ENCODE measurements around the gene LGR6.

DNA sequence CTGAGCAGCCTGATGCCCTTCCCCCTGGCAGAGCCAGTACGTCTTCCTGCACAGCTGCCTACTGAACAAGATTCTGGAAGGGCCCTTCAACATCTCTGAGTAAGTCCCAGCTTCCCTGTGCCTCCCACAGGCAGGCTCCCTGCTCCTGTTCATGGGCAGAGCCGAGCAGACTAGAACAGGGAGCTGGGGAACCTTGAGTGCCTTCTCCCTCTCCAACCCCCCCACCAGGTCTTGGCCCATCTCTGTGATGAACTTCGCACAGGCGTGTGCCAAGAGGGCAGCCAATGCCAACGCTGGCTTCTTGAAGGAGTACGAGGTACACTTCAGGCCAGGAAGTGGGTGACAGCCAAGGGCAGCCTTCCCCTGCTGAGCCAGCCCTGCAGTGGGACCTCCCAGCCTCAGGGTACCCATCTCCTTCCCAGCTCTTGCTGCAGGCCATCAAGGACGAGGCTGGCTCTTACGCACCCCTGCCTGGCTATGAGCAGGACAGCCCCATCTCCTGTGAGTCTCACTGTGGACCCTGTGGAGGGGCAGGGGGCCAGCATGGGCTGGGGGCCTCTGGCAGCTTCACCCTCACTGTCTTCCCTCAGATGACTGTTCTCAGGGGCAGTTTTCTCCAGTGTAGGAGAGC, 6.4 kb upstream of the LGR6 start:
- TF ChIP-seq, protein P1, sequence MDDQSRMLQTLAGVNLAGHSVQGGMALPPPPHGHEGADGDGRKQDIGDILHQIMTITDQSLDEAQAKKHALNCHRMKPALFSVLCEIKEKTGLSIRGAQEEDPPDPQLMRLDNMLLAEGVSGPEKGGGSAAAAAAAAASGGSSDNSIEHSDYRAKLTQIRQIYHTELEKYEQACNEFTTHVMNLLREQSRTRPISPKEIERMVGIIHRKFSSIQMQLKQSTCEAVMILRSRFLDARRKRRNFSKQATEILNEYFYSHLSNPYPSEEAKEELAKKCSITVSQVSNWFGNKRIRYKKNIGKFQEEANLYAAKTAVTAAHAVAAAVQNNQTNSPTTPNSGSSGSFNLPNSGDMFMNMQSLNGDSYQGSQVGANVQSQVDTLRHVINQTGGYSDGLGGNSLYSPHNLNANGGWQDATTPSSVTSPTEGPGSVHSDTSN (CRISPR knock-in tag; IDR thresholded peaks at IDR 0.05), result no peak
- TF ChIP-seq, protein P2, sequence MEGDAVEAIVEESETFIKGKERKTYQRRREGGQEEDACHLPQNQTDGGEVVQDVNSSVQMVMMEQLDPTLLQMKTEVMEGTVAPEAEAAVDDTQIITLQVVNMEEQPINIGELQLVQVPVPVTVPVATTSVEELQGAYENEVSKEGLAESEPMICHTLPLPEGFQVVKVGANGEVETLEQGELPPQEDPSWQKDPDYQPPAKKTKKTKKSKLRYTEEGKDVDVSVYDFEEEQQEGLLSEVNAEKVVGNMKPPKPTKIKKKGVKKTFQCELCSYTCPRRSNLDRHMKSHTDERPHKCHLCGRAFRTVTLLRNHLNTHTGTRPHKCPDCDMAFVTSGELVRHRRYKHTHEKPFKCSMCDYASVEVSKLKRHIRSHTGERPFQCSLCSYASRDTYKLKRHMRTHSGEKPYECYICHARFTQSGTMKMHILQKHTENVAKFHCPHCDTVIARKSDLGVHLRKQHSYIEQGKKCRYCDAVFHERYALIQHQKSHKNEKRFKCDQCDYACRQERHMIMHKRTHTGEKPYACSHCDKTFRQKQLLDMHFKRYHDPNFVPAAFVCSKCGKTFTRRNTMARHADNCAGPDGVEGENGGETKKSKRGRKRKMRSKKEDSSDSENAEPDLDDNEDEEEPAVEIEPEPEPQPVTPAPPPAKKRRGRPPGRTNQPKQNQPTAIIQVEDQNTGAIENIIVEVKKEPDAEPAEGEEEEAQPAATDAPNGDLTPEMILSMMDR (tag by site-specific recombination; IDR thresholded peaks at IDR 0.05), result no peak
- no peak for TF ChIP-seq ZNF274 (IDR thresholded peaks at IDR 0.05; ENCODE audit: low read length)
- TF ChIP-seq ZNF274 (tag by site-specific recombination; IDR thresholded peaks at IDR 0.05; ENCODE audit: borderline replicate concordance), result no peak
- no peak for TF ChIP-seq REPIN1 (tag by site-specific recombination; IDR thresholded peaks at IDR 0.05; ENCODE audit: low read depth)
- TF ChIP-seq, protein P3, sequence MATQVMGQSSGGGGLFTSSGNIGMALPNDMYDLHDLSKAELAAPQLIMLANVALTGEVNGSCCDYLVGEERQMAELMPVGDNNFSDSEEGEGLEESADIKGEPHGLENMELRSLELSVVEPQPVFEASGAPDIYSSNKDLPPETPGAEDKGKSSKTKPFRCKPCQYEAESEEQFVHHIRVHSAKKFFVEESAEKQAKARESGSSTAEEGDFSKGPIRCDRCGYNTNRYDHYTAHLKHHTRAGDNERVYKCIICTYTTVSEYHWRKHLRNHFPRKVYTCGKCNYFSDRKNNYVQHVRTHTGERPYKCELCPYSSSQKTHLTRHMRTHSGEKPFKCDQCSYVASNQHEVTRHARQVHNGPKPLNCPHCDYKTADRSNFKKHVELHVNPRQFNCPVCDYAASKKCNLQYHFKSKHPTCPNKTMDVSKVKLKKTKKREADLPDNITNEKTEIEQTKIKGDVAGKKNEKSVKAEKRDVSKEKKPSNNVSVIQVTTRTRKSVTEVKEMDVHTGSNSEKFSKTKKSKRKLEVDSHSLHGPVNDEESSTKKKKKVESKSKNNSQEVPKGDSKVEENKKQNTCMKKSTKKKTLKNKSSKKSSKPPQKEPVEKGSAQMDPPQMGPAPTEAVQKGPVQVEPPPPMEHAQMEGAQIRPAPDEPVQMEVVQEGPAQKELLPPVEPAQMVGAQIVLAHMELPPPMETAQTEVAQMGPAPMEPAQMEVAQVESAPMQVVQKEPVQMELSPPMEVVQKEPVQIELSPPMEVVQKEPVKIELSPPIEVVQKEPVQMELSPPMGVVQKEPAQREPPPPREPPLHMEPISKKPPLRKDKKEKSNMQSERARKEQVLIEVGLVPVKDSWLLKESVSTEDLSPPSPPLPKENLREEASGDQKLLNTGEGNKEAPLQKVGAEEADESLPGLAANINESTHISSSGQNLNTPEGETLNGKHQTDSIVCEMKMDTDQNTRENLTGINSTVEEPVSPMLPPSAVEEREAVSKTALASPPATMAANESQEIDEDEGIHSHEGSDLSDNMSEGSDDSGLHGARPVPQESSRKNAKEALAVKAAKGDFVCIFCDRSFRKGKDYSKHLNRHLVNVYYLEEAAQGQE (tag by site-specific recombination; IDR thresholded peaks at IDR 0.05), result no peak
- no peak for TF ChIP-seq MEIS1 (CRISPR knock-in tag; IDR thresholded peaks at IDR 0.05; ENCODE audit: borderline replicate concordance)
- no peak for TF ChIP-seq ZNF302 (tag by site-specific recombination; IDR thresholded peaks at IDR 0.05; ENCODE audit: low read depth)
- TF ChIP-seq, protein P4, sequence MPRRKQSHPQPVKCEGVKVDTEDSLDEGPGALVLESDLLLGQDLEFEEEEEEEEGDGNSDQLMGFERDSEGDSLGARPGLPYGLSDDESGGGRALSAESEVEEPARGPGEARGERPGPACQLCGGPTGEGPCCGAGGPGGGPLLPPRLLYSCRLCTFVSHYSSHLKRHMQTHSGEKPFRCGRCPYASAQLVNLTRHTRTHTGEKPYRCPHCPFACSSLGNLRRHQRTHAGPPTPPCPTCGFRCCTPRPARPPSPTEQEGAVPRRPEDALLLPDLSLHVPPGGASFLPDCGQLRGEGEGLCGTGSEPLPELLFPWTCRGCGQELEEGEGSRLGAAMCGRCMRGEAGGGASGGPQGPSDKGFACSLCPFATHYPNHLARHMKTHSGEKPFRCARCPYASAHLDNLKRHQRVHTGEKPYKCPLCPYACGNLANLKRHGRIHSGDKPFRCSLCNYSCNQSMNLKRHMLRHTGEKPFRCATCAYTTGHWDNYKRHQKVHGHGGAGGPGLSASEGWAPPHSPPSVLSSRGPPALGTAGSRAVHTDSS (tag by site-specific recombination; IDR thresholded peaks at IDR 0.05), result no peak
- TF ChIP-seq, protein P5, sequence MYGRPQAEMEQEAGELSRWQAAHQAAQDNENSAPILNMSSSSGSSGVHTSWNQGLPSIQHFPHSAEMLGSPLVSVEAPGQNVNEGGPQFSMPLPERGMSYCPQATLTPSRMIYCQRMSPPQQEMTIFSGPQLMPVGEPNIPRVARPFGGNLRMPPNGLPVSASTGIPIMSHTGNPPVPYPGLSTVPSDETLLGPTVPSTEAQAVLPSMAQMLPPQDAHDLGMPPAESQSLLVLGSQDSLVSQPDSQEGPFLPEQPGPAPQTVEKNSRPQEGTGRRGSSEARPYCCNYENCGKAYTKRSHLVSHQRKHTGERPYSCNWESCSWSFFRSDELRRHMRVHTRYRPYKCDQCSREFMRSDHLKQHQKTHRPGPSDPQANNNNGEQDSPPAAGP (tag by site-specific recombination; IDR thresholded peaks at IDR 0.05), result no peak
- TF ChIP-seq ZNF560 (tag by site-specific recombination; IDR thresholded peaks at IDR 0.05; ENCODE audit: borderline replicate concordance), result no peak
- TF ChIP-seq, protein P6, sequence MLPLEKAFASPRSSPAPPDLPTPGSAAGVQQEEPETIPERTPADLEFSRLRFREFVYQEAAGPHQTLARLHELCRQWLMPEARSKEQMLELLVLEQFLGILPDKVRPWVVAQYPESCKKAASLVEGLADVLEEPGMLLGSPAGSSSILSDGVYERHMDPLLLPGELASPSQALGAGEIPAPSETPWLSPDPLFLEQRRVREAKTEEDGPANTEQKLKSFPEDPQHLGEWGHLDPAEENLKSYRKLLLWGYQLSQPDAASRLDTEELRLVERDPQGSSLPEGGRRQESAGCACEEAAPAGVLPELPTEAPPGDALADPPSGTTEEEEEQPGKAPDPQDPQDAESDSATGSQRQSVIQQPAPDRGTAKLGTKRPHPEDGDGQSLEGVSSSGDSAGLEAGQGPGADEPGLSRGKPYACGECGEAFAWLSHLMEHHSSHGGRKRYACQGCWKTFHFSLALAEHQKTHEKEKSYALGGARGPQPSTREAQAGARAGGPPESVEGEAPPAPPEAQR (tag by site-specific recombination; IDR thresholded peaks at IDR 0.05), result no peak
- TF ChIP-seq, protein P7, sequence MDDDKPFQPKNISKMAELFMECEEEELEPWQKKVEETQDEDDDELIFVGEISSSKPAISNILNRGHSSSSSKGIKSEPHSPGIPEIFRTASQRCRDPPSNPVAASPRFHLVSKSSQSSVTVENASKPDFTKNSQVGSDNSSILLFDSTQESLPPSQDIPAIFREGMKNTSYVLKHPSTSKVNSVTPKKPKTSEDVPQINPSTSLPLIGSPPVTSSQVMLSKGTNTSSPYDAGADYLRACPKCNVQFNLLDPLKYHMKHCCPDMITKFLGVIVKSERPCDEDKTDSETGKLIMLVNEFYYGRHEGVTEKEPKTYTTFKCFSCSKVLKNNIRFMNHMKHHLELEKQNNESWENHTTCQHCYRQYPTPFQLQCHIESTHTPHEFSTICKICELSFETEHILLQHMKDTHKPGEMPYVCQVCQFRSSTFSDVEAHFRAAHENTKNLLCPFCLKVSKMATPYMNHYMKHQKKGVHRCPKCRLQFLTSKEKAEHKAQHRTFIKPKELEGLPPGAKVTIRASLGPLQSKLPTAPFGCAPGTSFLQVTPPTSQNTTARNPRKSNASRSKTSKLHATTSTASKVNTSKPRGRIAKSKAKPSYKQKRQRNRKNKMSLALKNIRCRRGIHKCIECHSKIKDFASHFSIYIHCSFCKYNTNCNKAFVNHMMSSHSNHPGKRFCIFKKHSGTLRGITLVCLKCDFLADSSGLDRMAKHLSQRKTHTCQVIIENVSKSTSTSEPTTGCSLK (tag by site-specific recombination; IDR thresholded peaks at IDR 0.05), result no peak
